ENCODE results near the gene TRRAP.
A peak's percentile ranks its signal among the peaks of the same experiment; 100 is the strongest.
"Not testable (repeated sequence)": the region's sequence is repeated elsewhere in the genome, so short reads cannot be mapped to it uniquely, and the experiment has no call there.

Gene TRRAP

GRCh38 chr7:98866765-98867164, 11.6 kb upstream of the TRRAP start:
- no peak for DNase-seq (ENCODE audit: low spot score)

GRCh38 chr7:98868450-98868849, 9.9 kb upstream of the TRRAP start:
- no peak for DNase-seq (ENCODE audit: low spot score)

GRCh38 chr7:98869027-98869596, 9.2 kb upstream of the TRRAP start:
- DNase-seq (ENCODE audit: low spot score), result no peak

- no peak for DNase-seq (ENCODE audit: low spot score)
These were observed 8.7 kb upstream of the TRRAP start, which contains the start of gene TMEM130 for GRCh38 chr7:98869597-98870120. Gene TMEM130, minus strand, starts transcription at chr7:98870014. Its CDS starts 153 bp downstream, at chr7:98869861.

GRCh38 chr7:98870121-98870651, 8.1 kb upstream of the TRRAP start:
- no peak for DNase-seq (ENCODE audit: low spot score)

GRCh38 chr7:98870807-98871491, 7.4 kb upstream of the TRRAP start:
- DNase-seq (ENCODE audit: low spot score), result no peak

GRCh38 chr7:98872328-98872924, 5.9 kb upstream of the TRRAP start:
- peak; percentile 61 for DNase-seq (ENCODE audit: low spot score)

- not testable (repeated sequence) for DNase-seq (ENCODE audit: low spot score)
These were observed 4.7 kb upstream of the TRRAP start for GRCh38 chr7:98873610-98874009.

- no peak for DNase-seq (ENCODE audit: low spot score)
These were observed 3.4 kb upstream of the TRRAP start for GRCh38 chr7:98874942-98875341.

- no peak for DNase-seq (ENCODE audit: low spot score)
These were observed 2.8 kb upstream of the TRRAP start for GRCh38 chr7:98875501-98875900.

- no peak for DNase-seq (ENCODE audit: low spot score)
These were observed 1.2 kb upstream of the TRRAP start for GRCh38 chr7:98877146-98877545.

GRCh38 chr7:98877692-98878364, 504 bp upstream of the TRRAP start:
- no peak for DNase-seq (ENCODE audit: low spot score)

- DNase-seq (ENCODE audit: low spot score), result peak; percentile 81
These were observed 1.1 kb downstream of the TRRAP start for GRCh38 chr7:98879198-98879978.

GRCh38 chr7:98879979-98880315, 1.6 kb downstream of the TRRAP start:
- no peak for DNase-seq (ENCODE audit: low spot score)

- DNase-seq (ENCODE audit: low spot score), result no peak
These were observed 2.2 kb downstream of the TRRAP start for GRCh38 chr7:98880485-98880884.

- DNase-seq (ENCODE audit: low spot score), result no peak
These were observed 3.4 kb downstream of the TRRAP start for GRCh38 chr7:98881561-98882315.

GRCh38 chr7:98884416-98884815, 6.1 kb downstream of the TRRAP start:
- DNase-seq (ENCODE audit: low spot score), result no peak

- no peak for DNase-seq (ENCODE audit: low spot score)
These were observed 8.7 kb downstream of the TRRAP start for GRCh38 chr7:98887038-98887437.

GRCh38 chr7:98892609-98893008, 14.3 kb downstream of the TRRAP start:
- no peak for DNase-seq (ENCODE audit: low spot score)

- DNase-seq (ENCODE audit: low spot score), result no peak
These were observed 21.5 kb downstream of the TRRAP start for GRCh38 chr7:98899816-98900215.

GRCh38 chr7:98900815-98901214, 22.5 kb downstream of the TRRAP start:
- DNase-seq (ENCODE audit: low spot score), result no peak

Measured in SW480 (cell line).